ENCODE results near the gene SARNP.

The SARNP gene

GRCh38 chr12:55789171-55789570 is 28.4 kb downstream of the SARNP start:
- H3K4me3 ChIP-seq (ENCODE audit: low read depth in 1 of 2, low read length in 1 of 2) = no peak overlapping the region
- no peak overlapping the region for H3K27ac ChIP-seq
- H3K27me3 ChIP-seq = no peaks in the 10 kb centered on the region
- TF ChIP-seq, protein P1, sequence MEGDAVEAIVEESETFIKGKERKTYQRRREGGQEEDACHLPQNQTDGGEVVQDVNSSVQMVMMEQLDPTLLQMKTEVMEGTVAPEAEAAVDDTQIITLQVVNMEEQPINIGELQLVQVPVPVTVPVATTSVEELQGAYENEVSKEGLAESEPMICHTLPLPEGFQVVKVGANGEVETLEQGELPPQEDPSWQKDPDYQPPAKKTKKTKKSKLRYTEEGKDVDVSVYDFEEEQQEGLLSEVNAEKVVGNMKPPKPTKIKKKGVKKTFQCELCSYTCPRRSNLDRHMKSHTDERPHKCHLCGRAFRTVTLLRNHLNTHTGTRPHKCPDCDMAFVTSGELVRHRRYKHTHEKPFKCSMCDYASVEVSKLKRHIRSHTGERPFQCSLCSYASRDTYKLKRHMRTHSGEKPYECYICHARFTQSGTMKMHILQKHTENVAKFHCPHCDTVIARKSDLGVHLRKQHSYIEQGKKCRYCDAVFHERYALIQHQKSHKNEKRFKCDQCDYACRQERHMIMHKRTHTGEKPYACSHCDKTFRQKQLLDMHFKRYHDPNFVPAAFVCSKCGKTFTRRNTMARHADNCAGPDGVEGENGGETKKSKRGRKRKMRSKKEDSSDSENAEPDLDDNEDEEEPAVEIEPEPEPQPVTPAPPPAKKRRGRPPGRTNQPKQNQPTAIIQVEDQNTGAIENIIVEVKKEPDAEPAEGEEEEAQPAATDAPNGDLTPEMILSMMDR (IDR thresholded peaks at IDR 0.05) = no peak
- H3K36me3 ChIP-seq = peaks cover 73% of the 10 kb centered on the region
- no peaks in the 10 kb centered on the region for H3K9me3 ChIP-seq
- H3K4me1 ChIP-seq (ENCODE audit: control insufficient read depth in 1 of 2, insufficient read depth in 1 of 2, low read depth in 1 of 2, low read length in 1 of 2) = no peaks in the 10 kb centered on the region

- peaks cover 73% of the 10 kb centered on the region for H3K36me3 ChIP-seq
Measured at GRCh38 chr12:55788546-55788945, 29.0 kb downstream of the SARNP start.

DNA sequence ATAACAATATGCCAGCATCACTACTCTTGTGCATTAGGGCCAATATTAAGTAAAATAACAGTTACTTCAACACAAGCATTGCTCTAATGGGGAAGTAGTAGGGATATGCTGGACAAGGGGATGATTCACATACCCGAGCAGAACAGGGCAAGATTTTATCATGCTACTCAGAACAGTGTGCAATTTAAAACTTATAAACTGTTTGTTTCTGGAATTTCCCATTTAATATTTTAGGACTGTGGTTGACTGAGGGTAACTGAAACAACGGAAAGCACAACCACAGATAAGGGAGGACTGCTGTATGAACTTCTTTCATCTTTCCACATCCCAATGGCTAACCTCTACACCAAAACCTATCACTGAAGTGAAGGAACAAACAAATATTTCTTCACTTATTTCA is 36.8 kb downstream of the SARNP start:
- Histone ChIP-seq H3K27me3 (no peaks in the 10 kb centered on the region), H3K4me1 (ENCODE audit: control insufficient read depth in 1 of 2, insufficient read depth in 1 of 2, low read depth in 1 of 2, low read length in 1 of 2) (no peaks in the 10 kb centered on the region), H3K4me3 (ENCODE audit: low read depth in 1 of 2, low read length in 1 of 2) (no peak overlapping the region), H3K36me3 (peaks cover 88% of the 10 kb centered on the region), H3K9me3 (no peaks in the 10 kb centered on the region), H3K27ac (peak overlapping the region; percentile 9)
- TF ChIP-seq, protein P1 (IDR thresholded peaks at IDR 0.05) = no peak

More at GRCh38 chr12:55788546-55788945, 29.0 kb downstream of the SARNP start:
- Histone ChIP-seq H3K27ac (no peak overlapping the region), H3K27me3 (no peaks in the 10 kb centered on the region), H3K9me3 (no peaks in the 10 kb centered on the region), H3K4me3 (ENCODE audit: low read depth in 1 of 2, low read length in 1 of 2) (no peak overlapping the region), H3K4me1 (ENCODE audit: control insufficient read depth in 1 of 2, insufficient read depth in 1 of 2, low read depth in 1 of 2, low read length in 1 of 2) (no peaks in the 10 kb centered on the region)
- TF ChIP-seq, protein P1 (IDR thresholded peaks at IDR 0.05) = no peak

DNA sequence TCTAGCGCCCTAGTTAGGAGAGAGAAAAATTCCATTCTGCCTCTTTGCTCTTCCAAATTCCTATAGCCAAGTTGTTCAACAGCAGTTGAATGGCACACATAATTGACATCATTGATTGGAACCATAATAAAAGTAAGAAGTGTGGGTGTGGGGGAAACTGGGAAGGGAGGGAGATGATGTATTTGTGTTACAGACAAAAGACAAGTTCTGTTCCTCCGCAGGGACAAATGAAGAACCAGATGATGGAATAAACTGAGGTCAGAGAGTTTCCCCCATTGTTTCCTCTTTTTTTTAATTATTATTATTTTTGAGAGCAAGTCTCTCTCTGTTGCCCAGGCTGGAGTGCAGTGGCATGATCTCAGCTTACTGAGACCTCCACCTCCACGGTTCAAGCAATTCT is 39.7 kb downstream of the SARNP start:
- no peak overlapping the region for H3K27ac ChIP-seq
- H3K36me3 ChIP-seq = peaks cover 71% of the 10 kb centered on the region
- H3K4me3 ChIP-seq (ENCODE audit: low read depth in 1 of 2, low read length in 1 of 2) = no peak overlapping the region

GRCh38 chr12:55771736-55772135 is 45.8 kb downstream of the SARNP start:
- no peak overlapping the region for H3K27ac ChIP-seq
- H3K4me1 ChIP-seq (ENCODE audit: control insufficient read depth in 1 of 2, insufficient read depth in 1 of 2, low read depth in 1 of 2, low read length in 1 of 2) = peaks cover 6% of the 10 kb centered on the region in 2 experiments
- H3K9me3 ChIP-seq = no peaks in the 10 kb centered on the region
- no peaks in the 10 kb centered on the region for H3K27me3 ChIP-seq
- TF ChIP-seq, protein P1 (IDR thresholded peaks at IDR 0.05) = no peak
- H3K36me3 ChIP-seq = peaks cover 48% of the 10 kb centered on the region
- no peak overlapping the region for H3K4me3 ChIP-seq (ENCODE audit: low read depth in 1 of 2, low read length in 1 of 2)

More for the DNA sequence above, 39.7 kb downstream of the SARNP start:
- Histone ChIP-seq H3K9me3 (no peaks in the 10 kb centered on the region), H3K27me3 (no peaks in the 10 kb centered on the region), H3K4me1 (ENCODE audit: control insufficient read depth in 1 of 2, insufficient read depth in 1 of 2, low read depth in 1 of 2, low read length in 1 of 2) (no peaks in the 10 kb centered on the region)
- TF ChIP-seq, protein P1 (IDR thresholded peaks at IDR 0.05) = no peak

GRCh38 chr12:55767156-55767555 is 50.4 kb downstream of the SARNP start:
- TF ChIP-seq, protein P1 (IDR thresholded peaks at IDR 0.05) = no peak

More at GRCh38 chr12:55767156-55767555, 50.4 kb downstream of the SARNP start:
- no peak overlapping the region for H3K4me3 ChIP-seq (ENCODE audit: low read depth in 1 of 2, low read length in 1 of 2)
- H3K36me3 ChIP-seq = peaks cover 52% of the 10 kb centered on the region
- no peak overlapping the region for H3K27ac ChIP-seq
- H3K27me3 ChIP-seq = no peaks in the 10 kb centered on the region
- H3K9me3 ChIP-seq = no peaks in the 10 kb centered on the region
- H3K4me1 ChIP-seq (ENCODE audit: control insufficient read depth in 1 of 2, insufficient read depth in 1 of 2, low read depth in 1 of 2, low read length in 1 of 2) = peaks cover 6% of the 10 kb centered on the region in 2 experiments

Measured in neutrophil (primary cell).